Neural cell (in vitro differentiated cells): Measurements from ENCODE around the gene PEX7. TPM values are rescaled to one million over a fixed set of nuclear protein-coding genes. Genes with fewer than 3 reads are reported as not detected.

ENCODE experiments used
- H2AFZ ChIP-seq: fragments of 200-600, 300-800 bp; sonication (generic), shearing (Covaris generic); 2 replicates; pipeline ENCODE4 v1.6.0; 2014; ENCODE audit warnings: low read depth, mild to moderate bottlenecking, antibody characterized with exemption, low read length, moderate library complexity
- H3F3A ChIP-seq: fragments of 200-600 bp; shearing (Covaris generic); 2 replicates; pipeline ENCODE4 v1.6.1; 2016; ENCODE audit warnings: mild to moderate bottlenecking, moderate library complexity, mixed read lengths, antibody characterized with exemption, low read length; ENCODE audit not compliant: insufficient read depth, poor library complexity, severe bottlenecking
- H3K27ac ChIP-seq: fragments of 200-600, 300-800 bp; sonication (generic), shearing (Covaris generic); 2 replicates; pipeline ENCODE4 v1.5.1; 2014; ENCODE audit warnings: mild to moderate bottlenecking, low read length, moderate library complexity
- H3K27me3 ChIP-seq: fragments of 300-800, 200-600 bp; sonication (generic), shearing (Covaris generic); 2 replicates; pipeline ENCODE4 v1.6.0; 2014; ENCODE audit warnings: mild to moderate bottlenecking, low read depth, low read length, moderate library complexity; ENCODE audit not compliant: insufficient read depth
- H3K36me3 ChIP-seq: fragments of 300-800, 200-600 bp; sonication (generic), shearing (Covaris generic); 2 replicates; pipeline ENCODE4 v1.5.1; 2014; ENCODE audit warnings: mild to moderate bottlenecking, antibody characterized with exemption, low read length, moderate library complexity; ENCODE audit not compliant: insufficient read depth
- H3K4me2 ChIP-seq: fragments of 300-800, 200-600 bp; sonication (generic), shearing (Covaris generic); 2 replicates; pipeline ENCODE4 v1.6.0; 2014; ENCODE audit warnings: mild to moderate bottlenecking, low read length
- H3K4me3 ChIP-seq: fragments of 300-800, 200-600 bp; sonication (generic), shearing (Covaris generic); 2 replicates; pipeline ENCODE4 v1.5.1; 2014; ENCODE audit warnings: mild to moderate bottlenecking, low read length, moderate library complexity
- H3K79me2 ChIP-seq: fragments of 200-600 bp; shearing (Covaris generic); replicated peaks from 2 replicates; pipeline ENCODE4 v1.6.0; 2014; ENCODE audit warnings: mild to moderate bottlenecking, low read length, moderate library complexity; ENCODE audit not compliant: insufficient read depth
- H3K9ac ChIP-seq: fragments of 300-800, 200-600 bp; sonication (generic), shearing (Covaris generic); 2 replicates; pipeline ENCODE4 v1.6.1; 2016; ENCODE audit warnings: mild to moderate bottlenecking, low read length, mixed read lengths
- H3K9me2 ChIP-seq: fragments of 200-600 bp; shearing (Covaris generic); 2 replicates; pipeline ENCODE4 v1.6.1; 2016; ENCODE audit warnings: mild to moderate bottlenecking, low read length, mixed read lengths; ENCODE audit not compliant: insufficient read depth
- H3K9me3 ChIP-seq: fragments of 200-600, 300-800 bp; sonication (generic), shearing (Covaris generic); 2 replicates; pipeline ENCODE4 v1.6.1; 2016; ENCODE audit warnings: mild to moderate bottlenecking, mixed run types, low read length, moderate library complexity, mixed read lengths
- H4K20me1 ChIP-seq: fragments of 200-600 bp; shearing (Covaris generic); 2 replicates; pipeline ENCODE4 v1.6.1; 2016; ENCODE audit warnings: mild to moderate bottlenecking, mixed run types; ENCODE audit not compliant: insufficient read depth
- CTCF ChIP-seq: fragments of 450-650 bp; IDR thresholded peaks from 2 replicates; pipeline ENCODE4 v1.5.1; 2014; ENCODE audit warnings: antibody characterized with exemption, mild to moderate bottlenecking, moderate library complexity; ENCODE audit not compliant: poor library complexity, severe bottlenecking
- EP300 ChIP-seq: fragments of 450-650 bp; conservative IDR thresholded peaks from 2 replicates; pipeline ENCODE4 v1.6.1; 2014; ENCODE audit warnings: antibody characterized with exemption, mild to moderate bottlenecking, moderate library complexity; ENCODE audit not compliant: poor library complexity, severe bottlenecking
- EZH2 ChIP-seq: fragments of 200-600, 300-800 bp; shearing (Covaris generic), sonication (generic); IDR thresholded peaks from 2 replicates; pipeline ENCODE4 v1.6.1; 2014; ENCODE audit warnings: antibody characterized with exemption, low read length, borderline replicate concordance, mild to moderate bottlenecking; ENCODE audit not compliant: insufficient read depth, poor library complexity, severe bottlenecking
- MXI1 ChIP-seq: fragments of 450-650 bp; conservative IDR thresholded peaks from 2 replicates; pipeline ENCODE4 v1.6.1; 2014; ENCODE audit warnings: antibody characterized with exemption, mild to moderate bottlenecking; ENCODE audit not compliant: poor library complexity, severe bottlenecking
- POLR2AphosphoS5 ChIP-seq: IDR thresholded peaks from 2 replicates; pipeline ENCODE4 v1.6.1; 2012
- RAD21 ChIP-seq: fragments of 450-650 bp; conservative IDR thresholded peaks from 2 replicates; pipeline ENCODE4 v1.6.1; 2014; ENCODE audit warnings: antibody characterized with exemption, mild to moderate bottlenecking, moderate library complexity
- REST ChIP-seq: IDR thresholded peaks from 2 replicates; pipeline ENCODE4 v1.6.1; 2012; ENCODE audit warnings: borderline replicate concordance
- SMC3 ChIP-seq: fragments of 450-650 bp; conservative IDR thresholded peaks from 2 replicates; pipeline ENCODE4 v1.6.1; 2014; ENCODE audit warnings: antibody characterized with exemption, mild to moderate bottlenecking, moderate library complexity; ENCODE audit not compliant: poor library complexity
- TAF1 ChIP-seq: IDR thresholded peaks from 2 replicates; pipeline ENCODE4 v1.6.1; 2012; ENCODE audit warnings: low read depth
- polyA plus RNA-seq: library from polyadenylated mRNA; depleted of rRNA; stranded (reverse); fragments of >200 nt; gene quantifications from 2 replicates; pipeline ENCODE4 v1.2.3, GENCODE V29; 2014

The PEX7 gene
- polyA plus RNA-seq, 1 donor from 2014 or later, result 10.8 TPM

- no peak within 1 kb of the TSS for H3K27ac ChIP-seq
- no peaks in the 10 kb centered on the region for H3K9me3 ChIP-seq
- no peaks in the 10 kb centered on the region for H3K9me2 ChIP-seq
- no peaks in the 10 kb centered on the region for H3F3A ChIP-seq
- H3K4me2 ChIP-seq, result peak within 1 kb of the TSS; percentile 70
- no peaks in the 10 kb centered on the region for H4K20me1 ChIP-seq
- H2AFZ ChIP-seq, result no peak within 1 kb of the TSS
- peak within 1 kb of the TSS; percentile 83 for H3K4me3 ChIP-seq
- no peaks in the 10 kb centered on the region for H3K36me3 ChIP-seq
- peak within 1 kb of the TSS; percentile 41 for H3K9ac ChIP-seq
- TF ChIP-seq CTCF, result no peak
- no peak for TF ChIP-seq SMC3
- TF ChIP-seq EP300, result no peak
- no peak for TF ChIP-seq REST
- TF ChIP-seq TAF1, result no peak
- no peak for TF ChIP-seq POLR2AphosphoS5
- no peak for TF ChIP-seq RAD21
- no peak for TF ChIP-seq MXI1
- TF ChIP-seq EZH2, result no peak
- H3K79me2 ChIP-seq, result no peaks in the 10 kb centered on the region
- H3K27me3 ChIP-seq, result peaks cover 66% of the 10 kb centered on the region
Observed at GRCh38 chr6:136921936-136922684, 99.7 kb downstream of the PEX7 start, which contains the start of gene SLC35D3. TSS of gene SLC35D3 (plus strand) at chr6:136922301. CDS start at chr6:136922429, 128 bp downstream.

GRCh38 chr6:136922685-136923006 lies 100.3 kb downstream of the PEX7 start:
- Histone ChIP-seq H3K27me3 (peaks cover 66% of the 10 kb centered on the region), H3K9me2 (no peaks in the 10 kb centered on the region), H3F3A (no peaks in the 10 kb centered on the region), H4K20me1 (no peaks in the 10 kb centered on the region), H2AFZ (no peak overlapping the region), H3K4me3 (peak overlapping the region; percentile 83), H3K4me2 (no peak overlapping the region), H3K9me3 (no peaks in the 10 kb centered on the region), H3K9ac (peak overlapping the region; percentile 41), H3K79me2 (no peaks in the 10 kb centered on the region), H3K27ac (no peak overlapping the region), H3K36me3 (no peaks in the 10 kb centered on the region)
- TF ChIP-seq RAD21 (no peak), EP300 (no peak), MXI1 (no peak), EZH2 (no peak)
